Lung (tissue), 12 donors: ENCODE data around the gene FGD1. TPM values are rescaled to one million over a fixed set of nuclear protein-coding genes. Genes with fewer than 3 reads are reported as not detected.

ENCODE experiments used
- ATAC-seq: fragments of 200-7000 bp; cut with Tn5 transposase; one replicate; pipeline ENCODE4 v1.9.1; 2020; ENCODE audit warnings: moderate number of reproducible peaks; ENCODE audit not compliant: insufficient read depth, low FRiP score
- DNase-seq, 3 donors: peaks; one replicate each; pipeline ENCODE4 v3.0.0-alpha.2; 2013 to 2017
- H3K27ac ChIP-seq, 2 donors: one replicate each; pipeline ENCODE4 v1.5.1; 2013; ENCODE audit warnings: mild to moderate bottlenecking in 2 of 2, moderate library complexity in 2 of 2, control low read depth in 1 of 2, inconsistent platforms in 1 of 2, low read depth in 1 of 2, low read length in 1 of 2
- H3K27me3 ChIP-seq, 3 donors: one replicate each; pipeline ENCODE4 v1.5.1; 2013; ENCODE audit warnings: low read length in 2 of 3; ENCODE audit not compliant: control insufficient read depth in 3 of 3, insufficient read depth in 3 of 3
- H3K36me3 ChIP-seq, 4 donors: one replicate each; pipeline ENCODE4 v1.5.1; 2013; ENCODE audit warnings: low read length in 4 of 4, mild to moderate bottlenecking in 1 of 4, moderate library complexity in 1 of 4; ENCODE audit not compliant: control insufficient read depth in 4 of 4, insufficient read depth in 4 of 4
- H3K4me1 ChIP-seq, 5 donors: one replicate each; pipeline ENCODE4 v1.5.1; 2013; ENCODE audit warnings: low read length in 5 of 5, mild to moderate bottlenecking in 2 of 5, moderate library complexity in 1 of 5; ENCODE audit not compliant: control insufficient read depth in 5 of 5, insufficient read depth in 5 of 5
- H3K4me3 ChIP-seq: one replicate; pipeline ENCODE4 v1.5.1; 2013; ENCODE audit warnings: mild to moderate bottlenecking, control low read depth, moderate library complexity
- H3K9ac ChIP-seq, 2 donors: one replicate each; pipeline ENCODE4 v1.5.1; 2013; ENCODE audit warnings: low read length in 2 of 2, control low read depth in 1 of 2; ENCODE audit not compliant: insufficient read depth in 1 of 2
- H3K9me3 ChIP-seq, 4 donors: one replicate each; pipeline ENCODE4 v1.5.1; 2013; ENCODE audit warnings: low read length in 3 of 4, mild to moderate bottlenecking in 1 of 4, moderate library complexity in 1 of 4; ENCODE audit not compliant: control insufficient read depth in 4 of 4, insufficient read depth in 3 of 4
- CTCF ChIP-seq: IDR thresholded peaks from 2 replicates; pipeline ENCODE4 v1.5.1; 2012; ENCODE audit warnings: mild to moderate bottlenecking; ENCODE audit errors: control extremely low read depth, extremely low read depth
- WGBS, 2 donors: extraction: QIAGEN DNeasy Blood & Tissue Kit; methylation state at CpG; one replicate each; pipeline ENCODE4 v1.1.7; 2013; 5-methylcytosine and 5-hydroxymethylcytosine counted together
- polyA plus RNA-seq, 2 donors: library from polyadenylated mRNA; stranded (reverse); fragments of 200-250 nt; gene quantifications; one replicate each; pipeline ENCODE4 v1.2.1, GENCODE V29; 2013
- total RNA-seq, 2 donors: library from RNA; depleted of rRNA in 1 of 2; stranded (reverse); fragments of >200 nt in 1 of 2; gene quantifications; one replicate each; pipeline ENCODE4 v1.2.1, GENCODE V29; 2014 to 2021
- donor health status: control.
- donor health status: control.
- donor health status: Bipolar disorder and iron deficiency.
- donor health status: healthy.
- donor health status: DM: yes; HTN: yes; CAD: no.

FGD1 gene
- total and polyA plus RNA-seq, 4 donors: 1.3 to 6.4 (median 2.5) TPM

GRCh38 chrX:54452920-54453319, 43.1 kb downstream of the FGD1 start:
- H3K36me3 ChIP-seq: no peaks in the 10 kb centered on the region
- no peak overlapping the region for H3K4me3 ChIP-seq
- H3K27me3 ChIP-seq: no peaks in the 10 kb centered on the region
- ATAC-seq: no peak
- H3K9me3 ChIP-seq: no peaks in the 10 kb centered on the region
- no peak overlapping the region for H3K27ac ChIP-seq
- DNase-seq: peak; percentile 15 to 38 (median 28)
- no peaks in the 10 kb centered on the region for H3K4me1 ChIP-seq
- no peak overlapping the region for H3K9ac ChIP-seq
- TF ChIP-seq CTCF: no peak
- 44 to 89% methylated on average over 1 to 2 of the region's 2 CpGs for WGBS, 2 donors

- Histone ChIP-seq H3K9me3 (no peaks in the 10 kb centered on the region), H3K27me3 (no peaks in the 10 kb centered on the region), H3K9ac (no peak overlapping the region), H3K27ac (no peak overlapping the region), H3K4me1 (no peaks in the 10 kb centered on the region), H3K4me3 (no peak overlapping the region), H3K36me3 (peaks cover 0 to 5% (median 2%) of the 10 kb centered on the region in 4 donors)
- ATAC-seq (no peak), DNase-seq (no peak)
- no peak for TF ChIP-seq CTCF
Measured at GRCh38 chrX:54449929-54450328, 46.1 kb downstream of the FGD1 start.

GRCh38 chrX:54447461-54447860, 48.6 kb downstream of the FGD1 start:
- Histone ChIP-seq H3K9ac (no peak overlapping the region), H3K4me3 (no peak overlapping the region), H3K4me1 (no peaks in the 10 kb centered on the region), H3K27ac (no peak overlapping the region), H3K36me3 (peaks cover 0 to 8% (median 4%) of the 10 kb centered on the region in 4 donors), H3K9me3 (no peaks in the 10 kb centered on the region), H3K27me3 (no peaks in the 10 kb centered on the region)
- no peak for ATAC-seq
- WGBS, 2 donors: 71 to 73% methylated on average over 5 of the region's 5 CpGs
- DNase-seq: no peak
- TF ChIP-seq CTCF: no peak

GRCh38 chrX:54446084-54446483, 50.0 kb downstream of the FGD1 start:
- DNase-seq (no peak), ATAC-seq (no peak)
- H3K27ac ChIP-seq: no peak overlapping the region
- no peak for TF ChIP-seq CTCF
- H3K4me1 ChIP-seq: peaks cover 0 to 8% (median 4%) of the 10 kb centered on the region in 5 donors
- no peaks in the 10 kb centered on the region for H3K9me3 ChIP-seq
- 75 to 95% methylated on average over 11 to 17 of the region's 17 CpGs for WGBS, 2 donors
- H3K4me3 ChIP-seq: no peak overlapping the region
- no peak overlapping the region for H3K9ac ChIP-seq
- H3K36me3 ChIP-seq: peaks cover 0 to 8% (median 4%) of the 10 kb centered on the region in 4 donors
- no peaks in the 10 kb centered on the region for H3K27me3 ChIP-seq
